Measurements from ENCODE around the gene NUDT5.

DNA sequence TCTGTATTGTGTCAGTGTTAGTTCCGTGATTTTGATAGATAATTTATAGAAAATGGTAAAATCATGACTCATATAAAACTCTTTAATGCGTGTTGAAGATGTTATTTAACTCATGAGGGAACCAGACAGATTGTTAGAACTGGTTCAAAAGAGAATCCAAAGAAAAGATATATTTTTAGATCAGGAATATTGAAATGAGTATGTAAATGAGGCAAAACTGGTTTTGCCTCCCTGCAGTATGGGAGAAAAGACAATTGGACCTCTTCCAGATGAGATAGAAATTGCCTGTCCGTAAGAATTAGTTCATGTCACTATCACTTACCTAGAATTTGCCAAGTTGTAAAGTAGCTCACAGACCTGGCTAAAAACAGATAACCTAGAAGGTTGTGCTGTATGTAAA, 17.9 kb upstream of the NUDT5 start:
- TF ChIP-seq, protein P1, sequence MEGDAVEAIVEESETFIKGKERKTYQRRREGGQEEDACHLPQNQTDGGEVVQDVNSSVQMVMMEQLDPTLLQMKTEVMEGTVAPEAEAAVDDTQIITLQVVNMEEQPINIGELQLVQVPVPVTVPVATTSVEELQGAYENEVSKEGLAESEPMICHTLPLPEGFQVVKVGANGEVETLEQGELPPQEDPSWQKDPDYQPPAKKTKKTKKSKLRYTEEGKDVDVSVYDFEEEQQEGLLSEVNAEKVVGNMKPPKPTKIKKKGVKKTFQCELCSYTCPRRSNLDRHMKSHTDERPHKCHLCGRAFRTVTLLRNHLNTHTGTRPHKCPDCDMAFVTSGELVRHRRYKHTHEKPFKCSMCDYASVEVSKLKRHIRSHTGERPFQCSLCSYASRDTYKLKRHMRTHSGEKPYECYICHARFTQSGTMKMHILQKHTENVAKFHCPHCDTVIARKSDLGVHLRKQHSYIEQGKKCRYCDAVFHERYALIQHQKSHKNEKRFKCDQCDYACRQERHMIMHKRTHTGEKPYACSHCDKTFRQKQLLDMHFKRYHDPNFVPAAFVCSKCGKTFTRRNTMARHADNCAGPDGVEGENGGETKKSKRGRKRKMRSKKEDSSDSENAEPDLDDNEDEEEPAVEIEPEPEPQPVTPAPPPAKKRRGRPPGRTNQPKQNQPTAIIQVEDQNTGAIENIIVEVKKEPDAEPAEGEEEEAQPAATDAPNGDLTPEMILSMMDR (IDR thresholded peaks at IDR 0.05; ENCODE audit: low read depth, low read length, poor library complexity, severe bottlenecking) = no peak
- no peak for TF ChIP-seq EZH2phosphoT487 (IDR thresholded peaks at IDR 0.05; ENCODE audit: borderline replicate concordance, low read length)
